K562 (cell line): ENCODE data around the gene MOB1B. TPM values are rescaled to one million over a fixed set of nuclear protein-coding genes. Genes with fewer than 3 reads are reported as not detected.

Experiments
- ARID3A ChIP-seq: IDR thresholded peaks from 2 replicates; pipeline ENCODE4 v1.6.1; 2012; ENCODE audit warnings: low read depth, low read length, improper control_type of control experiment, borderline replicate concordance
- CBFA2T3 ChIP-seq: fragments of 450-650 bp; IDR thresholded peaks from 2 replicates; pipeline ENCODE4 v1.6.1; 2017
- CREM ChIP-seq: IDR thresholded peaks from 2 replicates; pipeline ENCODE4 v1.6.1; 2014; ENCODE audit warnings: antibody characterized with exemption, low read depth
- E2F6 ChIP-seq, 2 experiments: IDR thresholded peaks; 2 replicates each; pipeline ENCODE4 v1.6.1; 2011; ENCODE audit warnings: borderline replicate concordance in 1 of 2, control low read depth in 1 of 2, low read depth in 1 of 2, low read length in 1 of 2, mild to moderate bottlenecking in 1 of 2, mixed read lengths in 1 of 2, moderate library complexity in 1 of 2; ENCODE audit not compliant: insufficient read depth in 1 of 2, insufficient read length in 1 of 2, poor library complexity in 1 of 2, severe bottlenecking in 1 of 2; ENCODE audit errors: extremely low read depth in 1 of 2
- EGR1 ChIP-seq: fragments of 450-650 bp; conservative IDR thresholded peaks from 2 replicates; pipeline ENCODE4 v1.6.1; 2017; ENCODE audit warnings: mild to moderate bottlenecking
- EP300 ChIP-seq: IDR thresholded peaks from 2 replicates; pipeline ENCODE4 v1.6.1; 2012; ENCODE audit warnings: low read length, improper control_type of control experiment
- KDM1A ChIP-seq, 2 experiments: fragments of 450-650 bp; IDR thresholded peaks; 2 replicates each; pipeline ENCODE4 v1.6.1; 2016; ENCODE audit warnings: mild to moderate bottlenecking in 2 of 2
- MAFF ChIP-seq: IDR thresholded peaks from 2 replicates; pipeline ENCODE4 v1.6.1; 2012; ENCODE audit warnings: low read length, improper control_type of control experiment
- MAFK ChIP-seq: IDR thresholded peaks from 2 replicates; pipeline ENCODE4 v1.6.1; 2011; ENCODE audit warnings: low read length, improper control_type of control experiment
- NFE2 ChIP-seq: IDR thresholded peaks from 2 replicates; pipeline ENCODE4 v1.6.1; 2014; ENCODE audit warnings: antibody characterized with exemption, low read depth
- NR2F6 ChIP-seq: fragments of 450-650 bp; formaldehyde crosslinking; IDR thresholded peaks from 2 replicates; pipeline ENCODE4 v1.4.0; 2020; ENCODE audit warnings: mild to moderate bottlenecking
- RCOR1 ChIP-seq, 2 experiments: IDR thresholded peaks; 2 replicates each; pipeline ENCODE4 v1.6.1; 2012; ENCODE audit warnings: low read depth in 2 of 2, low read length in 2 of 2, borderline replicate concordance in 1 of 2, improper control_type of control experiment in 1 of 2
- SMARCA4 ChIP-seq: fragments of 450-650 bp; IDR thresholded peaks from 2 replicates; pipeline ENCODE4 v1.6.1; 2016
- SMARCC2 ChIP-seq: fragments of 450-650 bp; IDR thresholded peaks from 2 replicates; pipeline ENCODE4 v1.6.1; 2017; ENCODE audit warnings: antibody characterized with exemption, moderate library complexity, mild to moderate bottlenecking, low read depth
- TCF7L2 ChIP-seq: fragments of 150-350 bp; IDR thresholded peaks from 2 replicates; pipeline ENCODE4 v1.6.1; 2016; ENCODE audit warnings: low read depth, mild to moderate bottlenecking, low read length, moderate library complexity
- TEAD1 ChIP-seq, 2 experiments: fragments of 450-650 bp in 1 of 2; sonication (generic) in 1 of 2; formaldehyde crosslinking; IDR thresholded peaks; 2 replicates each; pipeline versions ENCODE4 v1.4.0 to v1.8.0; 2020 to 2022; ENCODE audit warnings: mild to moderate bottlenecking in 2 of 2, missing genetic modification reagents in 1 of 2
- TEAD4 ChIP-seq, 2 experiments: sonication (generic) in 1 of 2; formaldehyde crosslinking in 1 of 2; IDR thresholded peaks; 2 replicates each; pipeline versions ENCODE4 v1.6.1 to v1.8.0; 2012 to 2022; ENCODE audit warnings: borderline replicate concordance in 1 of 2, inconsistent platforms in 1 of 2, low read length in 1 of 2, mild to moderate bottlenecking in 1 of 2, missing genetic modification reagents in 1 of 2
- ZNF318 ChIP-seq, 2 experiments: fragments of 450-650 bp; IDR thresholded peaks; 2 replicates each; pipeline ENCODE4 v1.6.1; 2016; ENCODE audit warnings: mild to moderate bottlenecking in 2 of 2, borderline replicate concordance in 1 of 2, low read depth in 1 of 2, moderate library complexity in 1 of 2
- polyA plus RNA-seq, 8 experiments: library from polyadenylated mRNA; depleted of rRNA in 4 of 8; stranded (reverse) in 5 of 8; unstranded in 3 of 8; fragments of >200 nt; fragmentation: Nextera tagmentation in 2 of 8; fragmentation: Illumina TruSeq in 1 of 8; extraction: Ambion mirVana in 2 of 8; extraction: Trizol in 1 of 8; gene quantifications; 2 replicates each; pipeline versions ENCODE4 v1.2.1 to v1.2.3, GENCODE V29; 2011 to 2014; ENCODE audit warnings: inconsistent platforms in 1 of 8, missing spikeins in 1 of 8
- total RNA-seq, 7 experiments: library from RNA; depleted of rRNA in 6 of 7; stranded (reverse); fragments of >200 nt in 6 of 7; fragmentation: Illumina TruSeq in 2 of 7; extraction: Trizol in 2 of 7; gene quantifications; 2 replicates each; pipeline versions ENCODE4 v1.2.1 to v1.2.3, GENCODE V29; 2011 to 2021; ENCODE audit warnings: low replicate concordance in 1 of 7

The MOB1B gene
- total and polyA plus RNA-seq, 9 of the 15 experiments (the other 6 are each of a cell fraction or from before 2014, with no cell fraction given) = 8.4 to 37.8 (median 19.0) TPM

GRCh38 chr4:70855464-70855863 lies 46.7 kb upstream of the MOB1B start (continued):
- no peak for TF ChIP-seq E2F6 (IDR thresholded peaks at IDR 0.05; ENCODE audit: borderline replicate concordance in 1 of 2, extremely low read depth in 1 of 2, insufficient read depth in 1 of 2, insufficient read length in 1 of 2, low read depth in 1 of 2, low read length in 1 of 2, poor library complexity in 1 of 2, severe bottlenecking in 1 of 2)
- TF ChIP-seq SMARCA4 = peak; percentile 93
- peak; percentile 84 for TF ChIP-seq SMARCC2
- TF ChIP-seq ARID3A = peak; percentile 65; the same call in 1 of the 2 replicates
- no peak for TF ChIP-seq TEAD1 (CRISPR knock-in tag; IDR thresholded peaks at IDR 0.05)
- TF ChIP-seq EP300 = peak; percentile 67
- no peak for TF ChIP-seq EGR1
- peak; percentile 93 for TF ChIP-seq MAFK
- peak; percentile 30; the same call in 1 of the 2 replicates for TF ChIP-seq CBFA2T3
- peak; percentile 57; the same call in 1 of the 2 replicates for TF ChIP-seq CREM
- TF ChIP-seq NR2F6 = no peak
- peak; percentile 95 for TF ChIP-seq MAFF
- TF ChIP-seq ZNF318 (IDR thresholded peaks at IDR 0.05; ENCODE audit: borderline replicate concordance in 1 of 2, low read depth in 1 of 2) = no peak
- TF ChIP-seq RCOR1 (IDR thresholded peaks at IDR 0.05; ENCODE audit: borderline replicate concordance in 1 of 2, low read depth in 2 of 2, low read length in 2 of 2) = peak in 1 of 2 experiments; percentile 61; a peak in 1 of 4 replicates
- peak; percentile 84 for TF ChIP-seq NFE2
- peak; percentile 43; the same call in 1 of the 2 replicates for TF ChIP-seq TEAD4 (IDR thresholded peaks at IDR 0.05; ENCODE audit: low read length)
- no peak for TF ChIP-seq TEAD4 (CRISPR knock-in tag; IDR thresholded peaks at IDR 0.05; ENCODE audit: borderline replicate concordance)
- TF ChIP-seq KDM1A (IDR thresholded peaks at IDR 0.05) = peak in 1 of 2 experiments; percentile 45; a peak in 1 of 4 replicates
- no peak for TF ChIP-seq TCF7L2
